Amniotic epithelial cell (primary cell): ENCODE data around the gene TAL1.

Experiments
- DNase-seq: peaks from one replicate; pipeline ENCODE4 v3.0.0-alpha.2; 2010; ENCODE audit warnings: low read depth

TAL1 gene

DNA sequence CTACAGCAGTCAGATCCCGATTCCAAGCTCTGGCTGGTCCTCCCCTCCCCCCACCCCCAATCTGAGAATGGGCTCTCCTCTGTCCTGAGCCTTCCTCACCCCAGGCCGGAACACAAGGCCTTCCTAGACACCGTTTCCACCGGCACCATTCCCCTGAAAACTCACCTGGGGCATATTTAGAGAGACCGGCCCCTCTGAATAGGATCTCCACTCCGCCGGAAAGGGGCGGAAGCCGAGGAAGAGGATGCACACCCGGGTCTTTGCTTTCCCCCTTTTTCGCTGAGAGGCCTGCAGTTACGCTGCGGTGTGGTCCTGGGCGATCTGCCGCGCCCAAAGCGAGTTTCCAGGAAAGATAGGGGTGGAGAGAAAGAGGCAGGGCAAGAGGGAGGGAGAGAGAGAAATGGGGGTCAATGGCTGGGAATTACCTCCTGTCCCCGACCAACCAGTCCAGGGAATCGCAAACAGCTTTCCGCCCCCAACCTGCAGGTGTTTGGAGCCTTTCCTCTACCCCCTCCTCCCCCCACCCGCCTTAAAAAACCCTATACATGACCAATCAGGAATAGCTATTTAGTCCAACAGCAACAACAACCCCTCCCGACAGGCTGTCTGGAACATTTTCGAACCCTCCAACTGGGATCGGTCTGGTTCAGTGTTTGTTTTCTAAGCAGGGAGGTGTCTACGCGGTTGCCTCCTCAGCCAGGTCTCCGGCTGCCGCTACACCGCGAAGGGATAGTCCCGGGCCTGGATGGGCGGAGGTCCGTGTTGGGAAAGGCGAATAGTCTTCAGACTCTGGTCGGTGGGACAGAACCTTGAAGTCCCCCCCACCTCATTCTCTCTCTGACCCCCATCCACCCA lies 2.8 kb downstream of the TAL1 start:
- DNase-seq: no peak

DNA sequence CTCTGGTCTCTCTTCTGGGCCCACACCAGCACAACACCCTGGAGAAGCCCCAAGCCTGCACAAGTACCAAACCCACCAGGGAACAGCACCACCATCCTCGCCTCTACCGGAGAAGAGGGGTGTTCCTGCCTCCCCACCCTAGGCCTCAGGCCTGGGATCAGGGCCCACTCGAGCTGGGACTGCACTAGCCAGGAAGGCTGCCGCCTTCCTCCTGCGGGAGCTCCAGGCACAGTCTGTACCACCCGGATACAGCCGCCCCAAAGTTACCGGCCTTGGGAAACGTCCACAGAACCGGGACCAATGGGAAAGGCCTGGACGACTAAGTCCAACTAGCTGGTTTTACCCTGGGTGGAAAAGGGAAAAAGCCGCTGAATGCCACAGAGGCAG lies 3.4 kb downstream of the TAL1 start:
- DNase-seq: no peak

DNA sequence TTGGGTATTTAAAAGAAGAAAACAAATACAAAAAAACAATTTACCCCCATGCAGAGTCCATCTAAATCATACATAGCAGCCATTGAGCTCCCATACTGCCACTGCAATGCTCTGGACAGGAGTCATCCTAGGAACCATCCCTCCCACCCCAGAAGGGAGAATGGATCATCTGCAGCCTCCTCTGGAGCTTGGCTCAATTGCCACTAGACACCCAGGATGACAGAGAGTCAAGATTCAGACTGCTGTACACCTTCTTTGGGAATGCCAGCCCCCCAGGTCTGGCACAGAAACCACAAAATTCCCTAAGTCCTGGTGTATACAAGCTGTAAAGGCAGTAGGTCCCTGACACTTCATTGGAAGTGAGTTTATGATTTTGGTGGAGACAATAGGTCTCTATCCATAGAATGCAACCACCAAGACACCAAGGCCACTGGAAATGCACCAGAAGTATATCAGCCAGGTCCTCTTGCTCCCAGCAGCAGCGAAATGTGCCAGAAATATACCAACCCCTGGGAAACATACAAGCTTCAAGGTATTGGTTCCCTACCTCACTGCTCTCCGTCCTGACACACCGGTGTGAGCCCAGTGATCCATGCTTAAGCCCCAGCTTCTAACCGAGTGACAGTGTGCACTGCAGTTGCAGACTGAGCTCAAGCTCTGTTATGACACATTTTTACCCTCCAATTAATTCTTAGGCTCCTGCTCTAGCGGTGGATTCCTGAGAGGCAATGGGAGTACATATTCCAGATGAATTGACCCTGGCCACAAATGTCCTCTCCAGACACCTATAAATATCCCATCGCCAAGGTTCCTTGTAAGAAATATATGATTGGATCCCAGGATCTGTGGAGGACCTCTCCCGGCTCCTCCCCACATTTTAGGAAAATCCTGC lies 4.4 kb downstream of the TAL1 start:
- no peak for DNase-seq

DNA sequence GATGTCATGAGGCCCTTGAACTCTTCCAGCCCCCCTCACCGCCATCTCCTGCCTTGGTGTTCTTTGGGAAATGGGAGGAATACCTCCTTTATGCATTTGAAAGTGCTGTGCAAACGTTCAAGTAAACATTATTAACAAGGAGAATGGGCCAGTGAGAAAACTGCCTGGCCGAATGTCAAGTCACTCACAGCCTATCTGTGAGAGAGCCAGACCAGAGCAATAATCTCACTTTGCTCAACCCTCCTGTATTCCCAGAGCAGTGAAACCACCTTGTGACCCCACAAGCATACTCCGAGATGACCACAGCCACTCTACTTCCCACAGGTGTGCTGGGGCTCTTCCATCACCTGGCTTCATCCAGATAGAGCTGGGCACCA lies 5.2 kb downstream of the TAL1 start:
- no peak for DNase-seq

DNA sequence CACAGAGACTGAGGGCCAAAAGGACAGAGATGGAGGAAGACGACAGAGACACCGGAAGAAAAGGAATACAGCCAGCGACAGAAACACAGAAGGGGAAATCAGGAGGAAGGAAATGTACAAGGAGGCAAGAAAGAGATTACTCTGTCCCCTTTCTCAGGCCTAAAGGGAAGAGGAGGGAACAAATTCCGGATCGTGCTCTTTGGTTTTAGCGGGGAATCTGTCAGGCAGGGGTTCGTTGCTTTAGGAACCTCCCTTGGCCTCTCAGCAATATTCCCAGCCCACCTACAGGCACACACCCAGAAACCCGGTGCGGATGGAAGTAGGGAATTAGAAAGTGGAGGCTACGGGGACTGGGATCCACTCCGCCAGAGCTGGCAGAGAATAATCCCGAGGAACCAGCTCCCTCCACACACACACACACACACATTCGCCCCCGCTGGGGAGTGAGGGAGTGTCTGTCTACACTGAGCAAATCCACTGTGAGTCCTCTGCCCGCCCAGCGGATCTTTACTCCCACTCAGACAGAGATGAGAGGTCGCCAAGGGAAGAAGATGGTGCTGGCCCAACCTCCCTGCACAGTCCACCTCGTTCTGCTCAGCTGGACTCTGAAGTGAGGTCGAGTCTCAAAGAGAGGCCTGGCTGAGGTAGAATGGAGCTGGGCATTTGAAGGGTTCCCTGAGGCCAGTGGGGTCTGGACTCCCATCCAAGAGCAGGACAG lies 5.7 kb downstream of the TAL1 start:
- DNase-seq: no peak

DNA sequence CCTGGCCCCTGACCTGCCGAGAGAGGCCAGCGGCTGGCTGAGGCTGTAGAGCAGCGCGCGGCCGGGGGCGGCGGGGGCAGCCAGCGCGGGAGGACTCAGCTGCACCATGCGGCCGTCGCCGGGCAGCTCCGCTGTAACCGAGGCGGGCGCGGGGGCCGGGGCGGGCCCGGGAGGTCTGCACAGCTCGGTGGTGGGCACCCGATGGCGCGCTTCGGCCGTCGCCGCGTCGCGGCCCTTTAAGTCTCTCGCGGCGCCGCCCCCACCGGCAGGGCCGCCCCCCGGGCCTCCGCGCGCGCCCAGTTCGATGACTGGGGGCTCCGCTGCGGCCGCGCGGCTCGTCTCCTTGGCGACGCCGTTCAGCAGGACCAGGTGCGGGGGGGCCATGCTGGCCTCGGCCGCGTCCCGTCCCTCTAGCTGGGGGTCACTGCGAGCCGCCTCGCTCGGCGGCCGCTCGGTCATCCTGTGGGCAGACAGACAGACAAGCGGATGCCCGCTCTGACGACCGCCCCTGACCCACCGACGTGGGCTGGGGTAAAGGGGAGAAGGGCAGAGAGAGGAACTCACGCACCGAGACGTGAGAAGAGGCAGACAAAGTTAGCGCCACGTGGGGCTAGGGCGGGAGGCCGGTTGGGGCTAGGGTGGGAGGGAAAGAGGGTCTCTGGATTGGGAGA lies 6.5 kb downstream of the TAL1 start:
- DNase-seq: no peak

DNA sequence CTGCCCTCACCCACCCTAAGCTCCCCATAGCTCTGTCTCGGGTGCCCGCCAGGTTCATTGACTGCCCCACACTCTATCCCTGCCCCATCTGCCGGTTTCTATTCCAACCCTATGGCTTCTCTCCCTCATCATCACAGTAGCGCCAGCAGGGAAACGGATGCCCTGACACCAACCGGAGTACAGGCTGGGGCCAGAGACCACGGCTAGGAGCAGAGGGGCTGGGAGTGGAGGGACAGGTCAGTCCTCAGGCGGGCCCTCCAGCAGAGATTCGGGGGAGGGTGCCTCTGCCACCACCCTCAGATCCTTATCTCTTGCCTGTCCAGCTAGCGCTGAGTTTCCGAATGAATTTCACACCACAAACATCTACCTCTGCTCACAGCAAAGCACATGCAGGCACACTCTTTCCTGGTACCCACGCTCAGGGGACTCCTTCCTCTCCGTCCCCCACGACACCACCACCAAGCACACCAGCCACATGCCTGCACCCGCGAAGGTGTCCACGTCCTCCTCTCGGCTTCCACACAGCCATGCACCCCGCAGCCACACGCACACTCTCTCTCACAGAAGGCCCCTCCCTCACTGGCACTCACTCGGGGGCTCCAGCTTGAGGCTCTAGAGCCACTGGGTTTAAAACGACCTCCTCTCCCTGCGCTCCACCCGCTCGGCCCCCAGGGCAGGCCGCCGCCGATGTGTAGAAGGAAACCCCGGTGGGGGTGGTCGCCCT lies 7.2 kb downstream of the TAL1 start:
- no peak for DNase-seq

DNA sequence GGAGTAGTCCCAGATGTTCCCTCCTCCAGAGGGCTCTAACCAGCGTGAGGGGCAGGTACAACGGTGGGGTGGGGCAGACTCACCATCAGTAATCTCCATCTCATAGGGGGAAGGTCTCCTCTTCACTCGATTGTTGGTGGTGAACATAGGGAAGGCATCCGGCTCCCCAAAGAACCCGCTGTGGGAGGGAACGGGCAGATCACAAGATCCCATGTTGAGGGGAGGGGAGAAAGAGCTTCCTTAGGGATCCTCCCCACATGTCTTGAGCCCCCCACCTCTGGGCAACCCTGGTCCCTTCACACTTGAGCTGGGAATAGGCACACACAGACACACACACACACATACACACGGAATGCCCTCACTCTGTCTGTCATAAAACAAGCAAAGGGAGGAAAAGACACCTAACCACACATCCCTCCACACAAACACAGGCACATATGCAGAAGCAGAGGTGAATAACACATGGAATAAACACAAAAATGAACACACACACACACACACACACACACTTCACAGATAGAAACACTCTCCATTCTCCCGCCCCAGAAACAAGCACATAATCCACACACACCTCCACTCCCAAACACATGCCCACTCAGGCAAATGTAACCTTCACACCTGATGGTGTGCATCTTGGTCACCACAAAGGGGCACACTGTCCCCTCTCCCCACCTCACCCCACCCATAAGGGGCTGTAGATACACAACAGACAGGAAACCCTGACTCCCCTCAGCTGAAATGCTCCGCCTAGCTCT lies 7.9 kb downstream of the TAL1 start:
- no peak for DNase-seq

DNA sequence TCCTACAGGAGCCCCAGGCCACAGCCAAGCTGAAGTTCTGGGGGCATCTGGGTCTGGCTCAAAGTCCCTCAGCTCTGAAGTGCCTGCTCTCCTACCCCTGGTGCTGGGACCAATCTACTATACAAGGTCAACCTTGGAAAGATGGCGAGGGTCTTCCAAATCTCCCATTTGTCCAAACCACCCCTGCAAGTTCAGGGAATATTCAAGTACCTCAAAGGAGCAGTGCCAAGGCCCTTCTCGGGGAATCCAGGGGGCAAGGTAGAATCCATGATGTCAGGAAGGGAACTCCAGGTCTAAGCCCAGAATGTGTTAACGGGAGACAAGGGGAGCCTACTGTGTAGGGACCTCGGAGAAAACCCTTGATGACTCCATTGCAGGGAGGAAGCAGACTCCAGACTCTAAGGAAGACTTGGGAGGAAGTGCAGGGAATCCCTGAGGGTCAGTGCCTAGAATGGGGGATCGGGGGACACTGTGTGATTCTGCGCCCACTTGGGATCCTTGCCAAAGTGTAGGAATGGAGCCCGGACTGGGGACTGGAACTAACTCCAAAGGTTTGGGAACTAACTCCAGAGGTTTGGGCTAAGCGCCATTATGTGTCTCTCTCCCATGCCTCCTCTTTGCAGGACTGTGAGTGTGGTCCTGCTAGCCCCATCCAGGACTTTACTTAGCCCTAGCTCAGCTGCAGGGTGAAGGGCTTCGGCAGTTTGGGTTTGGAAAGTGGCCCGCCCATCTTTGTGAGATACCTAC lies 8.7 kb downstream of the TAL1 start:
- DNase-seq: no peak

DNA sequence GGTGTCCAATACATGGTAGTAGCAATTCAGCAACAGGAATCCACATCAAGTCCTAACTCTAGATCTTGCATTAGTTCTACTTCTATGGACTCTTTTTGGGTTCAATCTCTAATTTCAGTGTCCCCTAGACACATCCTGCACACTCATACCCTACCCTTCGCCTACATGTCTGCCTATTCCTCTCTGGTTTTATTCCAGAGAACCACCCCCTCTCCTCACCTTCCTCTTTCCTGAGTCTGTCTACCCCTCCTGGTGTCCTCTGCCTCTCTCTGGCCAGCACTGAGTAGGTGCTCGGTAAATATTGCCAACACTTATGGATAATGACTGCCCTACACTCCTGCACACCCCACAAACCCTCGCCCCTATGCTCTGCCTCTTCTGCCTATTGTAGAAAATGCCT lies 9.5 kb downstream of the TAL1 start:
- DNase-seq: no peak

DNA sequence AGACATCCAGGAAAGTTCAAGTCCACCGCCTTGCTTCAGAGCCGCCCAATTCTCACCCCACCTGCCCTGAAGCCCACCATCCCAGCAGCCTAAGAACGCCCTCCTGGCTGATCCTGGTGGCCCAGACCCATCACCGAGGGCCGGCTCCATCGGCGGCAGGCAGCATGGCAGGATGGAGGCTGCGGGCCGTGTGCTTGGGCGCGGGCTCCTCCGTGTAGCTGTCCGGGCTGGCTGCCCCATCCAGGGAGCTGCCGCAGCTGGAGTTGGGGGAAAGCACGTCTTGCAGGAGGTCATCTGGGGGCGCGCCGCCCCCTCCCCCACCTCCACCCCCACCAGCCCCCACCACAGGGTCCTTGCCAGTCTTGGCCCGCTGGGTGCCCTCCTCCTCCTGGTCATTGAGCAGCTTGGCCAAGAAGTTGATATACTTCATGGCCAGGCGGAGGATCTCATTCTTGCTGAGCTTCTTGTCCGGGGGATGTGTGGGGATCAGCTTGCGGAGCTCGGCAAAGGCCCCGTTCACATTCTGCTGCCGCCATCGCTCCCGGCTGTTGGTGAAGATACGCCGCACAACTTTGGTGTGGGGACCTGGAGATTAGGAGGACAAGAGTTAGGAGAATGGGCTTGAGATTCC lies 12.3 kb downstream of the TAL1 start:
- DNase-seq: no peak

DNA sequence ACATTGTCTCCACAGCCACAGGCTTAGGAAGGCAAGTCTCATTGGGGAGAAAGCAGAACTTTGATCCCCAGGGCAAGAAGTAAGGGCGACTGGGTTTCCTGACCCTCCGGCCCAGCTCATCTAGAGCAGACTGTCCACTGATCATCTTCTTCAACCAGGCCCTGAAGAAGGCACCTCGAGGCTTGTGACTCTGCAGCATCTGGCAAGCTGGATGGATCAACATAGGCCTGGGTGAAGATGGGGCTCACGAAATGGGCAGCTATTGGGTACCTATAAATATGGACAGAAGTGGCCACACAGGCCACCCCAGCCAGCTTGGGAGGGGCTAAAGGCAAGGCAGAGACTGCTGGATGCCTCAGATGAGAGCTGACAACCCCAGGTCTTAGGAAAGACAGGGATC lies 13.0 kb downstream of the TAL1 start:
- no peak for DNase-seq

DNA sequence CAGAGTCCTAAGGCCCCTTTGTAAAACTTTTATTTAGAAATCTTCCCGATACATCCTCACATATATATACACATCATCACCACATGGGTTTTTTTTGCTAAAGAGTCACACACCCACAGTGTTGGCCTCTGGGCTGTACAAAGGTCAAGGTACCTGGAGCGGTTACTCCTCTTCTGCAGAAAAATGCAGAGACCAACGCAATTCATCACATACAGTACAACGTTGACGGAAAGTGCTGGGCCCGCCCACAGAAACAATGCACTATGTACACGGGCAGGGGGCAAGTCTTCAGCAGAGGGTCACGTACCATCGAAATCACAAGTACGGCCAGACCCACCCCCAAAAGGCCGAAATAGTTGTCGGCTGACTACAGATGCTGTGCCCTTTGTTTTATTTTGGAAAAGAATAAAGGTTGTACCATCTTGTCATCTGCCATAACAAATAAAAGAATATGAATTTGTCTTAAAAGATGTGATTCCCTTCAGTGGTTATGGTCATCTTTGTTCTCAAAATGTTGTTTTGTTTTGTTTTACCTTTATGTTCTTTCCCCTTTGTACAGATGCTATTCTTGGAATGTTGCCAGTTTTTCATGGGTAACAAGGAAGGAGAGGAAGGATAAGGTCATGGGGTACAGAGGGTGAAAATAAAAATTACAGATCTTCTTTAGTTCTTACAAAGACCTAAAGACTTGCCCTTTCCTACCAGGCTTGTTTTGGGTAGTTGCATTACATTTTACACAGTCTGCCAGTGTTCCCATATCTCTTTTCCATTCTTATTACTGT lies 15.6 kb downstream of the TAL1 start:
- DNase-seq: no peak

DNA sequence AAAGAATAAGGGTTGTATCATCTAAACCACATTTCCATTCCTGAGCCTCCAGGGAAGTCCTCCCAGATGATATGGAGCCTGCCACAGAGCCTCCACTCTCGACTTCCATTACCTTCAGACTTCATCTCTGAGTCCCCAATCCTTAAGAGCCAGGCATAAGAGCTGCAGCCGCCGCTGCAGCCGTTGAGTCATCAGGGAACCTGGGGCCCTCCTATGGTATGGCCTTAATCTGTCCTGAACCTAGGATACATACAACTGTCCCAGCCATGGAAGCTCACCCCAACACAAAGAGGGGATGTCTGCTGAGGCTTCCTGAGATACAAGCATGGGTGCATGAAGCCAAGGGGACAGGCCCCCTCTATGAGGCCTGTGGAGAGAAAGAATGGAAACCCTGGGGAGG lies 16.3 kb downstream of the TAL1 start:
- DNase-seq: no peak

DNA sequence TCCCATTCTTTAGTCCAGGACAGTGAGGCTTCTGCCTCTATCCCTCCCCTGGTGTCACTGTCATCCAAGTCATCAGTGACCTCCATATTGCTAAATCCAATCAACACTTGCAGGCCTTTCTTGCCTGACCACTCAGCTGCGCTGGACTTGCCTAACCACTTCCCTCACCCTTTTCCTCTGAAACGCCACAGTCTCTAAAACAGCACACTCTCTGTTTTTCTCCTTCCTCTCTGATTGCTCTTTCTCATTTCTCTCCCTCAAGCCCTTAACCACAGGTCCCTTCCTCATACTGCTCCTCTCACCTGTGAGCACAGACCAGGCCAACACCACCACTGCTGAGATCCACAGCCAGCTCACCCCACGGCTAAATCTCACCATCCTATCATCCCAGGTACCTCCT lies 17.5 kb downstream of the TAL1 start:
- no peak for DNase-seq

DNA sequence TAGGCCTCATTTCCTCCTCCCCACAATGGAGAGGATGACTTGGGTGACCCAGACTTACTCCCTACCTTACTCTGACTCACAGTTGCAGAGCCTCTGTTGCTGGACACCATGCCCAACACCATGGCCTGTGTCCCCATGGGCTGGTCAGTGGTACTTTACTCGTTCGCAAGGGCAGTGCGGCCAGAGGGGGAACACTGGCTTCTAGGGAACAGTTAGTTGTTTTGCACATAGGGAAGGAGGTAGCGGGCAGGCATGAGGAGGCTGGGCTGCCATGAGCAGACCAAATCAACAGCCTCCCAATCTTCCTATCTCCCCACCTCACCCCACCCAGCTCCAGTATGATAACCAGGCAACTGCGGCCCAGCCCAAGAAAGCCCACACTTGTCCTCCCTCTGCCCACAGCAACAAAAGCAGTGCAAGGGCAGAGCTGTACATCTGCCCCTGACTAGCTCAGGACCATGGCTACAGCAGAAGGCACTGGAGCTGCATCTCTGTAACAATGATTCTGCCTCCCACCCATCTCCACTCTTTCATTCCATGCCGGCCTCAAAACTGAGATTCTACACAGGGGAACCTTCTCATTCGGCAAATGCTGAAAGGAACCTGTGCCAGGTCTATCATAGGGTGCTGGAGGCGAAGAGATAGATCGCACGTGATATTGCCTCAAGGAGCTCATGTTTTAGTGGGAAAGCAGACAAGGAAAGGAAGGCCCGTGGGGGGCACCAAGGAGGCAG lies 18.6 kb downstream of the TAL1 start:
- no peak for DNase-seq

DNA sequence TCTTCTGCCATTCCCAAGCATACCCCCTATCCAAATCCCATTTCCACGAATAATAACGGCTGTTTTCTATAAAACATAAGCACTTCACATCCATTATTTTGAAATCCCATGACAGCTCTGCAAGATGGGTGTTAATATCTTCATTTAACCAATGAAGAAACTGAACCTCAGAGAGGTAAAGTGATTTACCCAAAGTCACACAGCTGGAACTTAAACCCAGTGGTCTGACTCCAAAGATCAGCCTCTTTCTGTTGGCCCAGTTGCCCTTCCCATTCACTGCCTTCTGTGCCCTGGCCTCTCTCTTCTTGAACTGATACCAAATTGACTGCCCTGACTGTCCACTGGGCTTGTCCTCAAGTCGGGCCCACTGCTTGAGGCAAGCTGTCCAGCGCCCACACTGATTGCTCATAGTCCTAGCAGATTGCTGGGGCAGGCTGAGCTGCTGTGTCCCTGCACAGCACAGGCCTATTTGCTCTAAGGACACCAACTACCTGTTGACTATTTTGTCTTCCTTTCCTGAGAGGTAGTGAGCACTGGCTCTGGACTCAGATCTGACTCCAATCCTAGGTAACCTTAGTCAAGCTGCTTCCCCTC lies 19.3 kb downstream of the TAL1 start:
- DNase-seq: no peak
